GM18907 (cell line): ENCODE measurements around the gene YBX3.
A peak's percentile ranks its signal among the peaks of the same experiment; 100 is the strongest.

Source experiments
- ATAC-seq: cut with Tn5 transposase; IDR thresholded peaks from one replicate; pipeline ENCODE4 v1.9.1; 2021; ENCODE audit warnings: mild to moderate bottlenecking, moderate library complexity; ENCODE audit not compliant: unreplicated experiment

Gene YBX3

DNA sequence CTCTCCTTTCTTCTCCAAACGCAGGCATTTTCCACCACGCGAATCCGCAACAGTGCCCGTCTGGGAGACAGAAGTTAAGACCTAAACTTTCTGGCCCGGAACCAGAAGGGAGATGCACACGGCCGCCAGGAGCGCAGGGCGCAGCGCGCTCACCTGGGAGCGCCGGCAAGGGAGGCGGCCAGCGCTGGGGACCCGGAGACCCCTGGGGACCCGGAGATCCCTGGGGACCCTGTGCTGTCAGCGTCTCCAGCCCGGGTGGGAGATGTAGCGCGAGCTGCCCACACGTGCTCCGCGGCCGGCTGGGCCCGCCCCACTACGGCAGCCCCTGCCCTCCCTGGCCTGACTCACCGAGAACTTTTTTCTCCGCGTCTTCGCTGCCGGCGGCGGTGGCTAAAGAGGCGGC, 620 bp downstream of the YBX3 start:
- peak; percentile 65 for ATAC-seq

DNA sequence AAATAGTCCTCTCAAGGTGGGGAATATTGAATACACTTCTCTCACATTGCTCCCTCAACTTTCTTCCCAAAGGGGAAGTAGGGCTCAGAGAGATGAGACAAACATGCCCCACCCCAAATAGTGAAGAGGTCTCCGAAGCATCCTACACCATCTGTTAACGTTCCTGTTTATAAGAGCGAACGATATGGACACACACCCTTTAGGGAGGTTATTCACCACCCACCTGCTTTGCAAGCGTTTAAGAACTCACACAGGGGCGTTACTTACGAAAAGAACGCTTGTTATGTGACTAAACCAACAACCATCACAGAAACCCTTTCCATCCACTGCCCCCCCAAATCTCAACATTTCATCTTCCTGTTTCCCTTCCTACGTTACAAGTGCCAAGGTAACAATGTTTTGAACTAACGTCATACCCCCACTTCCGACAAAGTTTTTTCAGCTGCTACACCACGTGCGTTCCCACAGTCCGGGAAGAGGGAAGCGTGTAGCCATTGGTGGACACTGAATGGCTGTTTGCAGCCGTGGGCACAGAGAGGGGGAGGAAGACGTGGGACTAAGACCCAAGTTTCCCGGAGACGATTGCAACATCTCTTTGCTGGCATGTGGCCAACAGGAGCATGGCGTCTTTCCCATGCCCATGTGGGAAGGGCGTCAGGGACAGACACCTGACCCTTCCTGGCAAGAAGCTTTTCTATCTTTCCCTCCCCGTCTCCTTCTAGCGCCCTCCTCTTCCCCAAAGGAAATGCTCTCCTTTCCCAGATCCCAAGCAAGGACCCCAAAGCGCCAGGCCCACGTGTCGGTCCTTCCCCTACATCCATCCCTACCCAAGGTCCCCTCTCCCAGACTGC, 1.2 kb downstream of the YBX3 start:
- peak; percentile 28 for ATAC-seq

DNA sequence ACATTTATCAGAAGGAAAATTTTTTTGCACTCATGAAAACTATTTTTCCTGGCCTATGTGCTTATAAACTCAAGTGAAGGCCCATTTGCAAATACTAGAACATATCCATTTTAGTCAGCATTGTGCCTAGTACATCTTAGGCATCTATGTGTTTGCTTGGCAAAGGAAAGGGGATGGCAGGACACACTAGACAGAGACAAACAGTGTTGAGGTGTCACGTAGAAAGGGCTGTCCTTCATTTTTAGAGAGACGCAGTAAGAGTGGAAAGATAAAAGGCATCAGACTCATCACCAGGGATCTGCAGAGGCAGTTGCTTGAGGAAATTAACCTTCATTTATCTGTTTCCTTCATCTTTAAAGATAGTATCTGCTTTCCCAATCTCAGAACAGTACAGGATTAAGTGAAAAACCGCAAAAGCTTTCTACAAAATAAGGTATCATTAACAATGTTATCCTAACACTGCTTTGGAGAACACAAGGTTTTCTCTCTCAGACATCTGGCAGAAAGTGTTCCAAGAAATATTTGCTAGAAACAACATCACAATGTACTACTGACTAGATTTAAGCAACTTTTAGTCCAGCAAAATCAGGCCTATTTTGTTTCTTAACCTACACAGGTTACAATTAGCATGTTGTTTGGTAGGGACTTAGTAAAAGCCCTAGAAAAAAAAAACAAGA, 2.0 kb downstream of the YBX3 start:
- no peak for ATAC-seq

- ATAC-seq, result no peak
These were observed 3.6 kb downstream of the YBX3 start for GRCh38 chr12:10719482-10719881.

DNA sequence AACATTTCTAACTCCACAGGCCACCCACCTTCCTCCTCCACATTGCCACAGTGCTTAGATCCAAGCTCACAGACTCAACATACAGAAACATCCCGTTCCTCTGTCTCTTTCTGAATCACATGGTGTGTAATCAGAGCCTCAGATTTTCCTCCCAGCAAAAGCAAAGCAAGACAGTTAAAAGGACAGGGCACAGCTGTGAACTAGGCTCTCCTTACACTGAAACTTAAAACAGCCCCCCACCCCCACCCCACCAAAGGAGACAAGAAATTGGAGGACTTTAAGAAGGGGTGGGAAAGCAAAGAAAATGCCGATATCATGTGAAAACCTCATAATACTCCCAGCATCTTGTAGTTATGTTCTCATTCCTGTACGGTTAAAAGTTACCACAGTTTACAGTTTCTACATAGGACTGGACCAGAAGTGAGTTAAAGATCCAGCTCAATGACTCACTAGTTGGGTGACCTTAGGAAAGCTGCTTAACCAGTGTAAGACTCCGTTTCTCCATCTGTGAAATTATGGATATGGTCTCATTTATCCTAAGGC, 4.8 kb downstream of the YBX3 start:
- no peak for ATAC-seq

DNA sequence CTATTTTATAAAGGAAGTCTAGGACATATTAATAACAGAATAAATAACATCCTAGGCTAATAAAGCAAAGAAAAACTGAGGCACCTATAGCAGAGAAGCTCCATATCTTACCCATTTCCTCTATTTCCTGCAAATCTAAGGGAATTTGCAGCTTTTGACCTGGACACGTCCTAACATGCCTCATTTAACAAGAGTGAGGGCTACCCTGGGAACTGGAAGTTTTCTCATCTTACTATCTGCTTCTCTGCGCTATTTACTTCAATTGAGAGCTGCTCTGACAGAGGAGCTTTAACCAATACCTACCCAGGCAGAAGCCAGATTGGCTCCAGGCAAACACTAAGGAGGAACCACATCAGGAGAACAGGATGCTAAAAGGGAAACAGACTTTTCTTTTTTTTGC, 5.7 kb downstream of the YBX3 start:
- ATAC-seq, result no peak

- no peak for ATAC-seq
These were observed 6.3 kb downstream of the YBX3 start for GRCh38 chr12:10716704-10717315.

- no peak for ATAC-seq
These were observed 6.8 kb downstream of the YBX3 start for GRCh38 chr12:10716277-10716676.

DNA sequence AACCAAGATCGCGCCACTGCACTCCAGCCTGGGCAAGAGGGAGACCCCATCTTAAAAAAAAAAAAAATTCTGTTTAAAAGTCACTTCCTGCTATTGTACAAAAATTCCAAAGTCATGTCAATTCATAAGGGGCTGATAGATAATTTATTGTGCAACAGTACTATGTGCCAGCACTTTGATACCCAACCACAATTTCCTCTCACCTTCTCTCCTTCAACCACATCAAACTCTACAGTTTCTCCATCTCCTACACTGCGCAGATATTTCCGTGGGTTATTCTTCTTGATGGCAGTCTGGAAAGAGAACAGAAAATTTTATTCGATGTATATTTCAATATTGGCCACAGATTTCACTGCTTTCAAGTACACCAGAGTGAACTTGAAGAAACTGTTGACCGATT, 7.6 kb downstream of the YBX3 start:
- no peak for ATAC-seq

DNA sequence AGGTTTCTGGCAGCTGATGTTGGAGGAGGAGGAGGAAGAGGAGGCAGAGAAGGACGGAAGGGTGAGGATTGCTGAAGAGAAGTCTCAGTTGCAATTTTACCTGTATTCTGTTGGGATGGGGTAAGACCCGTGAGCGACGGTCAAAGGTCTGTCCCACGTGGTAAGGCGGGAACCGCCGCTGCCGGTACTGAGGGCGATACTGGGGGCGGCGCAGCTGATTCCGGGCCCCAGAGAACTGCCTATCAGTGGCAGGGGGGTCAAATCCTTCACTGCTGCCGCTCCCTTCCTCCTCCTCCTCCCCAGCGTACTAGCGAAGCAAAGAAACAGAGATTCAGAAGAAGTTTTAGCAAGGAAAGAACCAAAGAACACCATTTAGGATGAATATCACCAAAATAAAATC, 13.3 kb downstream of the YBX3 start:
- no peak for ATAC-seq

DNA sequence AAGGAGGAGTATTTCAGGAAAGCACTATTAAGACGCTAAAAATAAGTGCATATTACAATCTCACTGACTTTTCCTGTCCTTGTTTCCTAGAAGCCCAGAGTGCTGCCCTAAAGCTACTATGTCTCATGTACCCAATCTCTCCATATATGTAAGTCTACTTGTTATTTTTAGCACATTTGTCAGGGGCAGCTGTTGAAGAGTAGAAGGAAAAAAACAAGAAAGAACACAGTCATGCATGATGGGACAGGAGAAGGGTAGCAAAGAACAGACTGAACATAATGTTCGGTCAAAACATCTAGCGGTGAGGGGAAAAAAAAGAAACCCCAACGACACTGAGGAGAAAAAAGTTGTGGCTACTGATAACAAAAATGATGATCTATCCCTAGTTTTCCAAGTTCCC, 14.3 kb downstream of the YBX3 start:
- ATAC-seq, result no peak

GRCh38 chr12:10705655-10706054, 17.5 kb downstream of the YBX3 start:
- no peak for ATAC-seq

DNA sequence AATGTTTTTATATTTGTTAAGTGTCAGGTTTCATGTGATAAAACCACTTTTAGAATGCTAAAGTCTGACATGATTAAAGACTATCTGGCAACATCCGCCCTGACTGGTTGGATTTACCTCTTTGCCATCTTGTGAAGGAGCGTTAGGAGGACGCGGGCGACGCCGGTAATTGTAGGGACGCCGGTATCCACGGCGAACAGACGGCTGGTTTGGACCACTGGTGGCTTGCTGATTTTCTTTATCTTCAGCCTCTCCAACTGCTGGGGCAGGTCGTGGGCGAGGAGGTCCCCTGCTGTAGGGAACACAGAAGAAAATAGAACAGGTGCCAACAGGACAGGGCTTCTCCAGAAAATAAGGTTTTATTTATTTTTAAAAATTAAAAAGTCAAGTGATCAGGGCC, 21.3 kb downstream of the YBX3 start:
- ATAC-seq, result no peak

GRCh38 chr12:10701131-10701681, 21.9 kb downstream of the YBX3 start:
- peak; percentile 59 for ATAC-seq

DNA sequence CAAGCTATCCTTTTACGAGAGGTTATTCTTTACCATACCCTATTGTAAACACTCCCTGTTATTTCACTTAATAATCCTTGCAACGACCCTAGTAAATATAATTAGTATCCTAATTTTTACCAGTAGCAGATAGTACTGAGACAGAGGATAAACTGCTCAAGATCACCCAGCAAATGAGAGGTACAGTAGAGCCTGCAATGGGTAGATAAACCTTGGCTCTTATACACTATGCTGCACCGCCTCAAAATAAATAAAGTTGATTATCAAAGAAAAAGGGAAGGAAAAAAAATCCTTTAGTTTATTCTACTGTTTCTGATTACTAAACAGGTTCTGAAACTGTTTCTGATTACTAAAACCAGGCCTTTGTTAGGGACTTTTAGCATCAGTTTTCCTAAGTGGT, 22.5 kb downstream of the YBX3 start:
- no peak for ATAC-seq

DNA sequence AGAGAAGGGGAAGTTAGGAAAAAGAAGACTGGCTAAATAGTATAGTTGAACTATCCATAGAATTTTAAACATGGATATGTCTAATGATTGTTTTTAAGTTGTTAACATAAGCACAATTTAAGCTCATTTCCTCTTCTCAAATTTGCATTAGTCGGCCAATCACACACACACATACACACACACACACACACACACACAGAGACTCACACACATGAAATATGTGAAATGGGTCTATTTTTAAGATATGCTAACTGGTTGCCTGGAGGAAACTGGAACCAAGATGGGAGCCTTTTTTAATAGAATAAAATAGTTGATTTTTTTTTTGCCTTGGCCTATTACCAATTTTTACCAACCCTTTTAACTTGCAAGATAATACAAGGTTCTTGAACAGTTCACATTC, 25.3 kb downstream of the YBX3 start:
- no peak for ATAC-seq

- no peak for ATAC-seq
These were observed 26.0 kb downstream of the YBX3 start for GRCh38 chr12:10697156-10697555.

- no peak for ATAC-seq
These were observed 32.2 kb downstream of the YBX3 start for GRCh38 chr12:10690906-10691305.

GRCh38 chr12:10689146-10689545, 34.0 kb downstream of the YBX3 start:
- no peak for ATAC-seq

DNA sequence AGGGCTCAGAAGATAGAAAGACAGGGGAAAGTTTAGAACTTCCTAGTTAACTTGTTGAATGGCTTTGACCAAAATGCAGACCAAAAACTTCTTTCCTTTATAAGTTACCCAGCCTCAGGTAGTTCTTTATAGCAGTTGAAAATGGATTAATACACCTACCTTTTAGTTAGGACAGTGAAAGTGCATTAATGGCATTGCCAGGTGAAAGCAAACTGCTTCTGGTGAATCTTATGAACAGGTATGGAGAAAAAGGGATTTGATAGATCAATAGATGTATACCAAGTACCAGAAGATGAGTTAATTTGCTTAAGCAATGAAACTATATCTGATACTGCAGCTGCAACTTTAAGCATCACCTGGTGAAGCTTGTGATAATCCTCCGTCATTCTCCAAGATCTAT, 35.1 kb downstream of the YBX3 start:
- no peak for ATAC-seq

DNA sequence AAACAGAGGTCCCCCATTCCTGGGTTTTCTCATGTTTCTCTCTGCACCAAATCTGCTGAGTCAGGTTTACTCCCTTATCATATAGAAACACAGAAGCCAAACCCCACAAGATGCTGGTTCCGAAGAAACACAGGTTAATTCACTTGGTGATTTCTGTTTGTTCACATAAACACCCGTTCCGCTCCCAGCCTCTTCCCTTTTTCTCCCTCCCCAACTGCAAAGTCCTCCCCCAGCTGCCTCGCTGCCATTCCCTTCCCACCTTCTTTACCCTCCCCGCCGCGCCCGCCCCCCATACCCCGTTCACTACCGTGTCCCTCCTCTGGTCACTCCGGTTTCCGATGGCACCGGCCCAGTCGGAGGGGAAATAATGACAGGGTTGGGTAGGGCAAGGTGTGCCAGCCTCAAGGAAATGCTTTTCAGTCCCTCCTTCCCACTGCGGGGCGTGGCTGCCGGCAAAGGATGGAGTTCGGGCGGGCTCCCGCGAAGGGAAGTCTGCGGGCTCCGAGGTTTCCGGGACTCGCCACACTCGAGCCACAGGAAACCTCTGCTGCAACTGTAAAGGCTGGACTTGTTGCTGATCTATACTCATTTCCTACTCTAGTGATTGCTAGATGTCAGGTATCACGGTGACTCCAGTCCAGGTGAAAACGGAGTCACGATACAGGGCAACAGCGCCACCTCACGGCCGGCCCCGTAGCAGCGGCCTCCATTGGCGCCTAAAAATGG, 49.3 kb downstream of the YBX3 start, which contains the start of gene STYK1:
TSS of gene STYK1 (minus strand) at position 394 of the 726 bp plus-strand sequence. CDS start 39,434 bp downstream, outside the sequence.
- peak; percentile 83 for ATAC-seq
